GM21381 (cell line): ENCODE results near the gene FMO4.
"Not testable (repeated sequence)": the region's sequence is repeated elsewhere in the genome, so short reads cannot be mapped to it uniquely, and the experiment has no call there.

Experiments used
- ATAC-seq: cut with Tn5 transposase; IDR thresholded peaks from one replicate; pipeline ENCODE4 v1.9.1; 2021; ENCODE audit warnings: mild to moderate bottlenecking, moderate library complexity; ENCODE audit not compliant: unreplicated experiment

The FMO4 gene, protein sequence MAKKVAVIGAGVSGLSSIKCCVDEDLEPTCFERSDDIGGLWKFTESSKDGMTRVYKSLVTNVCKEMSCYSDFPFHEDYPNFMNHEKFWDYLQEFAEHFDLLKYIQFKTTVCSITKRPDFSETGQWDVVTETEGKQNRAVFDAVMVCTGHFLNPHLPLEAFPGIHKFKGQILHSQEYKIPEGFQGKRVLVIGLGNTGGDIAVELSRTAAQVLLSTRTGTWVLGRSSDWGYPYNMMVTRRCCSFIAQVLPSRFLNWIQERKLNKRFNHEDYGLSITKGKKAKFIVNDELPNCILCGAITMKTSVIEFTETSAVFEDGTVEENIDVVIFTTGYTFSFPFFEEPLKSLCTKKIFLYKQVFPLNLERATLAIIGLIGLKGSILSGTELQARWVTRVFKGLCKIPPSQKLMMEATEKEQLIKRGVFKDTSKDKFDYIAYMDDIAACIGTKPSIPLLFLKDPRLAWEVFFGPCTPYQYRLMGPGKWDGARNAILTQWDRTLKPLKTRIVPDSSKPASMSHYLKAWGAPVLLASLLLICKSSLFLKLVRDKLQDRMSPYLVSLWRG

DNA sequence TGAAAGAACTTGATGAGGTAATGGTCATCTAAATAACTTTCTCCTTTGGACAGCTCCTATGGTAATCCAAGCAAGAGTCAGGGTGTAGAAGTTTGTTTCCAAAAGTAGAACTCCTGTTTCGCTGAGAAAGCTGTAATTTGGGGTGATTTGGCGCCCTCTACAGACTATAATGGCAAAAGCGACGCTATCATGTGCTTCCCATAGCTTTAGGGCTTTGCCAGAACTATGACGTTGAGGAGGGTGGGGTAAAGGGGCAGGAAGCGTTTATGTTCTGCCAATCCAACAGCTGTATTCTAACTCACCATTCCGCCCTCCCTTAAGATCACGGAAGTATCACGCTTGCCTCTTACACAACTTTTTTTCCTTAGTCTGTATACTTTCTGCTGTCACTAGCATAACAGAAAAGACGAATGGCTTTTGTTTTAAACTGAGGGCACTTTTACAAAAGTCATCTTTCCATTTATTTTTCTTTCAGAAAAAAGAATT, at the start of gene FMO4:
FMO4 (plus strand) TSS at position 349 of the 486 bp plus-strand sequence. CDS start 5,643 bp downstream, outside the sequence.
- ATAC-seq, result peak; percentile 100

DNA sequence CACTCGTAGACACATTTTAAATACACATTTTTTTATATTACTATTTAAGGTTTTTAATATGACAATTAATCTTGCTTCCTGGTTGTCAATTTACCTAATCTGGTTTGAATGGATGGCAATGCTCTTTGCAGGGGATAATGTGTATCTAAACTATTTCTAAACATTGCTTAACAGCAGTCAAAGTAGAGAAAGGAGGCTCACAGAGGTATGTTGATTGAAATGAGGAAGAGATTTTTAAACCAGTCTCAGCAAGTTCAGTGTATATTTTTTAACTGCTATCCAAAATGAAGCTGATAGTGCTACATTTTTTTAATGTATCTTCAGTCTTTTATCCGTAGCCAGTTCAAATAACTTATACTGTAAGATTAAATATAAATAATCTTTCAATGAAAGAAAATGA, 48.3 kb upstream of the FMO4 start:
- no peak for ATAC-seq

DNA sequence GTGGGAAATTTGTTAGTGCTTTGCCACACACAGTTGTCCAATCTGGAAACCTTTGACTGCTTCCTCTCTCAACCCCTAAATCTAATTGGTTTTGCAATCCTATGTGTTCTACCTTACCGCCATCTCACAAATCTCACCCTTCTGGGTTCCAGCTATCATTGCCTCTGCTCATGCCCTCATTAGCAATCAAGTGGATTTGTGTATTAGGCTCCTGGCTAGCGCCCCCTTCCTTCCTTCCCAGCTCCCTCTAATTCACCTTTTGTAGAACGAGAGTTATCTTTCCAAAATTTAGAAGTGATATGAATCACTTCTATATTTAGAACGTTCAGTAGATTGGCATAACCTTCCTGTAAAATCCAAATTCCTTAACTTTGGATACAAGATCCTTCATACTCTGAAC, 47.1 kb upstream of the FMO4 start:
- no peak for ATAC-seq

DNA sequence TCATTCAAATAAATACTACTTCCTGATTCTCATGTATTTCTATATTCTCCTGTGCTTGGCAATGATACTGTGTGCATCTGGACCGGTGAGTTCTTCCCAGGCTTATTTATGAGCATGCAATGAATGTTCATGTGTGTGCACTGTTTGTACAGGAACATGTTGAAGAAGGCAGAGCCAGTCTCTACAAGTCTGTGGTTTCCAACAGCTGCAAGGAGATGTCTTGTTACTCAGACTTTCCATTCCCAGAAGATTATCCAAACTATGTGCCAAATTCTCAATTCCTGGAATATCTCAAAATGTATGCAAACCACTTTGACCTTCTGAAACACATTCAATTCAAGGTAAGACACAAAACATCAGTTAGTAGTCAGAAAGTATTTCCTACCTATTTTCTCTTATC, 46.6 kb upstream of the FMO4 start:
- ATAC-seq, result no peak

DNA sequence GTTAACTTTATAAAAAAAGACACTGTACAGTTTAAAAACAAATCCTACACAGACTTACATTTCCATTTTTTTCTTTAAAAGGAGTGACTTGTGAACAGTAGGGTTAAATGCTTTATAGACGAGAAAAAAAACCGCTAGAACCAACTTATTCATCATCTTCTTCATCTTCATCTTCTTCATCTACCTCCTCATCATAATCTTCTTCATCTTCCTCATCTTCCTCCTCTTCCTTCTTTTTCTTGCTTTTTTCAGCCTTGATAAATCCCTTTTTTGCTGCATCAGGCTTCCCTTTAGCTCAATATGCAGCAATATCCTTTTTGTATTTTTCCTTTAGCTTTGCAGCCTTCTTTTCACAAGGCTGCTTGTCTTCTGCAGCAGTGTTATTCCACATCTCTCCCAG, 43.2 kb upstream of the FMO4 start:
- no peak for ATAC-seq

DNA sequence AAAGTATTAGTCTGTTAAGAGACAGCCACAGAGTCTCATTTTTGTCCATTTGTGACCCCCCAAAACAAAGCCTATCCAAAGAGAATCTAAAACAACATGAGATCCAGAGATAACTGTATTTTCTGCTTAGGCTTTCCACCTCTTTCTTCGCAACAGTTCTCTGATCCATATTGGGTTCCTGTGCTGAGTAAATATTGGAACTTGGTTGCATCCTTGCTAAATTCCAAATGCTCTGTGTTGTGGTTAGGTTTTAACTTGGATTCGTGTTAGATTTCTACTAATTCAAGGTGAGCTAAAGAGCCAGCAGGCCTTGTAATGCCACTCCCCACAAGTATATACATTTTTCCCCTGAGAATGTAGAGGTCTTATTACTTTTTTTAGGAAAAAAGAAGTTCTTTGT, 36.4 kb upstream of the FMO4 start:
- ATAC-seq, result no peak

DNA sequence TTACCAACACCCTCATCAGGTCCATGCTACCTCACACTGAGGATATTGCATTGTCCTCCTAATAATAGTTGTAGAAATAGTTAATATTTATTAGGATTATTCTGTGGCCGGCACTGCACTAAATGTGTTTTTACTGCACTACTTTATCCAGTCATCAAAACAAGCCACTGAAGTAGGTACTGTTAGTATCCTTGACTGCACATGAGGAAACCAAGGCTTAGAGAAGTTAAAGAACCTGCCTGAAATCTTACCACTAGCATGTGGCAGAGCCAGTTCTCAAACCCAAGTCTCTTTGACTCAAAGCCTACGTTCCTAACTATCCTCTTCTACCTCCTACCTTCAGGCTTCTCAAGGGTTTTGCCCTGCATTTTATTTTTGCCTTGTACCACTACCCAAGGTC, 34.7 kb upstream of the FMO4 start:
- no peak for ATAC-seq

DNA sequence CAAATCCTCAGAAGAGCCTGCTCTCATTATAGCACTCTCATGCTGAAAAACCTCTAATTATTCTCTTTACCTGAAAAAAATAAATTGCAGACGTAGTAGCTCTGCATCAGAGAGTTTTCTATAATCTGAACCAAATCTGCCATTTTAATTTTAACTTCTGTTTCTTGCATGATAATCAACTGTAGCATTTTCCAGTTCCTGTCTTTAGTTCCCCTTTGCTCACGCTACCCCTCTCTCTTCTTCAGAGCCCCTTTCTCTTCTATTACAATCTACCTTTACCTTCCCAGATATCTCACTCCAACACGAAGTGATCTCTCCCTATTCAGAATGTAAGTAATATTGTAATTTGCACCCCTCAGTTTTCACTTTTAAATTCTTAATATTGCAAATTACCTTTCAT, 34.3 kb upstream of the FMO4 start:
- no peak for ATAC-seq

DNA sequence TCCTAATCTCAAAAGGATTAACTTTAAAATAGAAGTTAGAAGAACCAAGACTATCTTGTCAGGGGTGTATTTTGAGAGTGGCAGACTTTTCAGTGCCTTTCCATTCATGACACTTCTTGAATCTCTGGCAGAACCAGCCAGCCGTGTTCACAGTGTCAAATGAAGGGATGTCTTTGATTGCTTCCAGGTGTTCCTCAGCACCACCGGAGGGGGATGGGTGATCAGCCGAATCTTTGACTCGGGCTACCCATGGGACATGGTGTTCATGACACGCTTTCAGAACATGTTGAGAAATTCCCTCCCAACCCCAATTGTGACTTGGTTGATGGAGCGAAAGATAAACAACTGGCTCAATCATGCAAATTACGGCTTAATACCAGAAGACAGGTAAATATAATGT, 33.4 kb upstream of the FMO4 start:
- no peak for ATAC-seq

DNA sequence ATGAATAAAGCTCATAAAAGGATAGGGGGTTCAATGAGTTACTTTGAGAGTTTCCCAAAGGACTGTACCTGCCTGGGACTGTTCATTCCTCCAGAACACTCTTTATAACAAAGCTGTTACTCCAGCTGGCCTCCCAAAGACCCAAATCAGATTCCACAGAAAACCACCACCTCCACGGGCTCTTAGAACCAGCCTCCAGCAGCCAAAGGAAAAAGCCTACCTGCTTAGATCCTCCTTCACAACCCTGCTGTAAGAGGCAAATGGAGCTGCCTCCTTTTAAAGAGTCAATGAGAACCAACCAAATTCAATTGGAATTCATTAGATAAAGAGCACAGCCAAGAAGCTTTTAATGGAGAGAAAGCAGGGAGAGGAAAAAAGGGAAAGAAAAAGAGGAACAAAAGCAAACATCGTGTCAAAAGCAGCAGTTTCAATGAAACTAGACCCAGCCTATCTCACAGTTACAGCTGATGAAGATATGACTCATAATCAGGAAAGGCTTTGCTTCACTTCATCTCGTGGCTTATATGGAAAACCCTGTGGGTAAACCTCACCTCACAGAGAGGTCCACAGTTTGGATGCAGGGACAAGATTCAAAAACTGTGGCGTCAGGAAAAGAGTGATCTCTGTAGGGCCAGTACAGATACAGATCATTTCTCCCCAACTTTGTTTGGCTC, 27.8 kb upstream of the FMO4 start:
- ATAC-seq, result peak; percentile 74

DNA sequence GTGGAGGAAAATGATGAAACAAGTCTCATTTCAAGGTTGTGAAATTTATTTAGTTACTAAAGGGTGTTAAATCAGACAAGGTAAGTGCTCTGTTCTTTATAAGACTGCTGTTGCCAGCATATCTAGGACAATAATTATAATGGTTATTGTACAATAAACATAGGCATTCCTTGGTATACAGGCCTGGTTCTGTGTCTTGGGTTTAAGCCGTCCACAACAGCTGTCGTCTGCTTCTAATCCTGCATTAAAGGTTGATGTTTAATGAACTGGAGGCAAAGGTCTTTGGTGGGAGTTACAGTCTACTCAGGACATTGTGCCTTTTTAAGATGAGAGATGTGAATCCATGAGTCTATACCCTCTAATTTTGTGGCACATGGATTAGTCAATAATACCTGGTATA, 23.4 kb upstream of the FMO4 start:
- ATAC-seq, result no peak

DNA sequence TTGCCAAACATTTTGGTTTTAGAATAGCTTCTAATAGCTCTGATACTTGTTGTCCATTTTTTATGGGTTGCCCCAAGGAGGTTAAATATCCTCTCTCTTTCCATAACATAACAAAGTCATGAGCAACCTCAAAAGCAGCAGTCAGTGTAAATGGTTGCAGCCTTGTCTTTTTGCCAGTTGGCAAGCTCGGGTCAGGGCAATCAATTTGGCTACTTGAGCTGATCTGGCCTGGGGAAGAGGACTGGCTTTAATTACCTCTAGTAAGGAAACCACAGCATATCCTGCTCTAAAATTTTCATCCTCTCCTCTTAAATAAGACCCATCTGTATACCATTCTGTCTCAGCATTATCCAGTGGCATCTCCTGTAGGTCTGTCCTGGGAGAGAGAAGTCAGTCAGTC, 21.2 kb upstream of the FMO4 start:
- ATAC-seq, result no peak

DNA sequence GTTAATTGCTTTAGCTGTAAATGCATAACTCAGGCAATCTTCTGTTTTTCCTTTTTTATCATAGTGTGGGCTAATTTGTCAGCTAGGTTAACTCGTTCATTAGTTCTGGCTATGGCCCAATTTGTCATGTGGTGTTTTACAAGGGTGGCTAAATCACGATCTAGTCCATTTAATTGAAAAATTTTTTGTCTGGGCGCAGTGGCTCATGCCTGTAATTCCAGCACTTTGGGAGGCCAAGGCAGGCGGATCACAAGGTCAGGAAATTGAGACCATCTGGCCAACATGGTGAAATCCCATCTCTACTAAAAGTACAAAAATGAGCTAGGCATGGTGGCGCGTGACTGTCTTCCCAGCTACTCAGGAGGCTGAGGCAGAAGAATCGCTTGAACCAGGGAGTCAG, 18.6 kb upstream of the FMO4 start:
- not testable (repeated sequence) for ATAC-seq

DNA sequence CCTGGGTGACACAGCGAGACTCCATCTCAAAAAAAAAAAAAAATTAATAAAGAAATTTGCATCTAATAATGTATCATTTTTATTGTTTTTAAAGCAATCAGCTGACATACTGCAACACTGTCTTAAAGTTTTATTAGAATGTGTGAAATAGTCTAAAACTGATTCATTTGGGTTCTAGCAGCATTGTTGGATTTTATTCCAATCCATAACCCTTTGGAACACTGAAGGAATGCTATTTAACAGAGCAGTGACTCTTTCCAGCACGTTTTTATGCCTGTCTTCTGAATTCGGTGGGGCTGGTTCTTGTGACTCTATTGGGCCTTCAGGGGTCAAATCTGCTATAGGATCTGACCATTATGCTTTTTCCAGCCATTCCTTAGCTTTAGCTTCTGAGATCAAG, 18.2 kb upstream of the FMO4 start:
- ATAC-seq, result no peak

DNA sequence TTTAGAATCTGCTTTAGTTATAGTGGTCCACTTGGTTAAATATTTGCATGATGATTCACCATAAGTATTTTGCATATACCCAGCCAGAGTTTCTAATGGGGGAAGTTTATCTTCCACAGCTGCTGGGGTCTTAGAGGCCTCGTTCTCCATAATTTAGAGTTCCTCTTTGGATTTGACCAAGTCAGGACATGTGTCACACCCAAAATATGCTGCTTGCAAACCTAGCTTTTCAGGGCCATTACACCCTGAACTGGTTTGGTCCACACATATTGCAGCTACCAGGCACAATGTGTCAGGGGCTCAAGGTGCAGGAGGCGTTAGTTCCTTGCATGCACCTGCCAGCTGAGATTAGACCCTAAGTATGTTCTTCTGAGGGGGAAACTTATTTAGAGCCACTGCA, 17.1 kb upstream of the FMO4 start:
- no peak for ATAC-seq

DNA sequence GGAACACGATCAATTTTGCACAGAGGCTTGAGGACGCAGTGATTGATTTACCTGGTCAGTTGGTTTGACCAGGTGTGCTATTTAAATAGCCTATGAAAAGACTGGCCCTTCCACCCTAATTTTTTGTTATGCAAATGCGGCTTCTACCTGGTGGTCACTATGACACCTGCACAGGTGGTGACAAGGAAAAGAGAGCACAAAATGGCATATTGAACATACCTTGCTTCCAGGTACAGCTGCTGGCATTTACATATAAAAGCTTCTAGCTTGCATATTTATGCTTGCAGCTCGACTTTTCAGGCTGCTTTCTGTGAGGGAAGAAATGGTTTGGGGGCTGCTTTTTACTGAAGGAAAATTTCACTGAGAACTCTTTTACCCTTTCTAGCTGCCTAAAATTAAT, 15.3 kb upstream of the FMO4 start:
- ATAC-seq, result no peak

DNA sequence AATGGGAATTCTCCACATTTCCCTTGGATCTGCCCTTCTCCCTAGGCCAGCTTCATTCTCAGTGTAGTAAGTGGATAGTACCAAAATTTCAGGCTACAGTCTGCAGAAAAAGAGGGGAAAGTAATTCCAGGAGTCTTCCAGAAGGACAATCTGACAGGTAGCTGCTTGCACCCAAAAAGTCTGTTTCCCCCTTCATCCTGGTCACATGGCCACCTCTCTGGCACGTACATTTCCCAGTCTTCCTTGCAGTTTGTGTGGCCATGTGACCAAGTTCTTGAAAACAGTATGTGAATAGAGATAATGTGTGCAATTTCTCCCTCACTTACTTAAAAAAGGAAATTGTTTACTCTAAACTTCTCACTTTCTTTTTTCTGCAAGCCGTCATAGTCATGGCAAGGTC, 14.6 kb upstream of the FMO4 start:
- ATAC-seq, result no peak

DNA sequence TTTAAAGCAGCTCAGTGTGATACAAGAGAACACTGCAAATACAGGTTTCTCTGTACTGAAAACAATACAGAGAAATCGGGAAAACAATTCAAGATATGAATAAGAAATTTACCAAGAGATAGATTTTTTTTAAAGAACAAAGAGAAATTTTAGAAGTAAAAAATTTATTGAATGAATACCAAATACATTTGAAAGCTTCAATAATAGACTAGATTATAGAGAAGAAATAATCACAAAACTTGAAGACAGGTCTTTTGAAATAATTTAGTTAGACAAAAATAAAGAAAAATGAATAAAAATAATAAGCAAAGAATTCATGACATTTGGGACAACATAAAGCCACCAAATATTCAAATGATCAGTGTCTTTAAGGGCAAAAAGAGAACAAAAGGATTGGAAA, 13.6 kb upstream of the FMO4 start:
- no peak for ATAC-seq

DNA sequence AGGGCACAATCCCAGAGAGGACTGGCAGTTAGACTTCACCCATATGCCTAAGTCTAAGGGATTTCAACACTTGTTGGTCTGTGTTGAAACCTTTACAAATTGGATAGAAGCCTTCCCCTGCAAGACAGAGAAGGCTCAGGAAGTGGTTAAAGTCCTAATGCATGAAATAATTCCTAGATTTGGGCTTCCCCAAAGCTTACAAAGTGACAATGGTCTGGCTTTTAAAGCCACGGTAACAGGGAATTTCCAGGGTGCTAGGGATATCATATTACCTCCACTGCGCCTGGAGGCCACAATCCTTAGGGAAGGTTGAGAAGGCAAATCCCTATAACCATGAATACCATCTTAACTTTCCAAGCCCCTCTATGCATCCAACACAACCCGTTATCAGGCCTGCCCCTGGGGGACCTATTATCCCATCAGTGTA, 3.3 kb upstream of the FMO4 start:
- ATAC-seq, result no peak

DNA sequence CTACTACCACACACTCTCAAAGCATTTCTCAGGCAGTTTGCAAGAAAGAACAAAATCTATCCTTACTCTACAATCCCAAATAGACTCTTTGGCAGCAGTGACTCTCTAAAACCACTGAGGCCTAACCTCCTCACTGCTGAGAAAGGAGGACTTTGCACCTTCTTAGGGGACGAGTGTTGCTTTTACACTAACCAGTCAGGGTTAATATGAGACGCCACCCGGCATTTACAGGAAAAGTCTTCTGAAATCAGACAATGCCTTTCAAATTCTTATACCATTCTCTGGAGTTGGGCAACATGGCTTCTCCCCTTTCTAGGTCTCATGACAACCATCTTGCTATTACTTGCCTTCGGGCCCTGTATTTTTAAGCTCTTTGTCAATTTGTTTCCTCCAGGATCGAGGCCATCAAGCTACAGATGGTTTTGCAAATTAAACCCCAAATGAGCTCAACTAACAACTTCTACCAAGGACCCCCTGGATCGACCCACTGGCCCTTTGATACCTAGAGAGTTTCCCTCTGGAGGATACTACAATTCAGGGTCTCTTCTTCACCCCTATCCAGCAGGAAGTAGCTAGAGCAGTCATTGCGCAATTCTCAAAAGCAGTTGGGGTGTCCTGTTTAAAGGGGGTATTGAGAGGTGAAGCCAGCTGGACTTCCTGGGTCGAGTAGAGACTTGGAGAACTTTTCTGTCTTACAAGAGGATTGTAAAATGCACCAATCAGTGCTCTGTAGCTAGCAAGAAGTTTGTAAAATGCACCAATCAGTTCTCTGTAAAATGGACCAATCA, 2.0 kb upstream of the FMO4 start:
- ATAC-seq, result no peak

DNA sequence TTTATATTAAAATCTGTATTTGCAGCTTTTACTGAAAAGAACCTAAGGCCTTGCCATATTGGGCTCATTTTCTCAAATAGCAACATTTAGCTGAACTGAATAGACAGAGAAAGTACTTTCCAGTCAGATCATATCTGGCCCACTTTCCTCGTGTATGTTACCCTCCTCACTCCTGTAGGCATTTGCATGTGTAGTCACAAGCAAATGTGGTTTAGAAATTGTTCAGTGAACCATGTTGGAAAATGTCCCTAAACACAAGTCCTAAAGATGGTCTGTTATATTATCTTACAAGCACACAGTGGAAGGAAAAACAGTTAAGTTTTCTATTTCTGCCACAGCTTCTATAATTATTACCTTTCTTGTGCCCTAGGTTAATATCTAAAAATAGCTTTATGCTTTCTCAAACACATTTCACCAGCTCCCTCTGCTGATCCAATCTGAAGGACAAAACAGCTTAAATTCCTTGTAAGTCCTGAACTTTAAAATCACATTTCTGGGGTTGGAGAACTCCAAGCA, 606 bp upstream of the FMO4 start:
- peak; percentile 37 for ATAC-seq
